ENCODE measurements around the gene RABL6. TPM values are rescaled to one million over a fixed set of nuclear protein-coding genes. Genes with fewer than 3 reads are reported as not detected.
A peak's percentile ranks its signal among the peaks of the same experiment; 100 is the strongest.

Gene RABL6
- total RNA-seq, 4 donors from 2014 or later = 28.8 to 57.9 (median 39.6) TPM

GRCh38 chr9:136804509-136805206 is 3.1 kb upstream of the RABL6 start:
- Histone ChIP-seq H3K9me3 (no peaks in the 10 kb centered on the region), H3K27ac (no peak overlapping the region), H3K4me1 (peaks cover 0 to 23% of the 10 kb centered on the region in 2 donors), H3K36me3 (no peaks in the 10 kb centered on the region), H3K27me3 (peaks cover 8 to 23% of the 10 kb centered on the region in 2 donors), H3K4me3 (no peak overlapping the region)
- no peak for DNase-seq
- TF ChIP-seq CTCF (IDR thresholded peaks at IDR 0.05) = no peak
- no peak for TF ChIP-seq POLR2A (IDR thresholded peaks at IDR 0.05)
- intact Hi-C loops (cut with DNase I; ENCODE audit: low total_unique reads) = no loop called here

- no peak for DNase-seq
- no peaks in the 10 kb centered on the region for H3K36me3 ChIP-seq
- peaks cover 0 to 22% of the 10 kb centered on the region in 2 donors for H3K4me1 ChIP-seq
- no peaks in the 10 kb centered on the region for H3K9me3 ChIP-seq
- no peak overlapping the region for H3K4me3 ChIP-seq
- TF ChIP-seq CTCF (IDR thresholded peaks at IDR 0.05) (no peak), POLR2A (IDR thresholded peaks at IDR 0.05) (no peak)
- H3K27me3 ChIP-seq = peaks cover 2 to 19% of the 10 kb centered on the region in 2 donors
- intact Hi-C loops (cut with DNase I; ENCODE audit: low total_unique reads) = no loop called here
- no peak overlapping the region for H3K27ac ChIP-seq
Observed at GRCh38 chr9:136805207-136805740, 2.5 kb upstream of the RABL6 start.

- no peak for DNase-seq
- no peaks in the 10 kb centered on the region for H3K9me3 ChIP-seq
- no peak overlapping the region for H3K27ac ChIP-seq
- peaks cover 0 to 11% of the 10 kb centered on the region in 2 donors for H3K27me3 ChIP-seq
- H3K4me1 ChIP-seq = peaks cover 0 to 15% of the 10 kb centered on the region in 2 donors
- H3K4me3 ChIP-seq = no peak overlapping the region
- TF ChIP-seq POLR2A (IDR thresholded peaks at IDR 0.05) = no peak
- TF ChIP-seq CTCF (IDR thresholded peaks at IDR 0.05) = no peak
- intact Hi-C loops (cut with DNase I; ENCODE audit: low total_unique reads) = no loop called here
- H3K36me3 ChIP-seq = no peaks in the 10 kb centered on the region
Observed at GRCh38 chr9:136806067-136806466, 1.7 kb upstream of the RABL6 start.

- DNase-seq = no peak
- H3K4me1 ChIP-seq = peaks cover 0 to 15% of the 10 kb centered on the region in 2 donors
- H3K36me3 ChIP-seq = no peaks in the 10 kb centered on the region
- H3K9me3 ChIP-seq = no peaks in the 10 kb centered on the region
- intact Hi-C loops (cut with DNase I; ENCODE audit: low total_unique reads) = no loop called here
- H3K27ac ChIP-seq = peak overlapping the region; percentile 85 to 89
- no peak for TF ChIP-seq POLR2A (IDR thresholded peaks at IDR 0.05)
- peak overlapping the region; percentile 81 to 94 for H3K4me3 ChIP-seq
- H3K27me3 ChIP-seq = peaks cover 0 to 5% of the 10 kb centered on the region in 2 donors
Observed at GRCh38 chr9:136806631-136807201, 1.0 kb upstream of the RABL6 start.

- no peaks in the 10 kb centered on the region for H3K9me3 ChIP-seq
- no peak for TF ChIP-seq CTCF (IDR thresholded peaks at IDR 0.05)
- TF ChIP-seq POLR2A (IDR thresholded peaks at IDR 0.05) = no peak
- intact Hi-C loops (cut with DNase I; ENCODE audit: low total_unique reads) = no loop called here
- no peaks in the 10 kb centered on the region for H3K36me3 ChIP-seq
- no peak for DNase-seq
- peak overlapping the region; percentile 81 to 94 for H3K4me3 ChIP-seq
- peaks cover 0 to 15% of the 10 kb centered on the region in 2 donors for H3K4me1 ChIP-seq
- H3K27ac ChIP-seq = peak overlapping the region; percentile 85 to 89
- H3K27me3 ChIP-seq = no peaks in the 10 kb centered on the region
Observed at GRCh38 chr9:136808075-136808805, 492 bp downstream of the RABL6 start.

Data from uterus (tissue), 4 donors.